Measurements from ENCODE around the gene LORICRIN.

LORICRIN gene

DNA sequence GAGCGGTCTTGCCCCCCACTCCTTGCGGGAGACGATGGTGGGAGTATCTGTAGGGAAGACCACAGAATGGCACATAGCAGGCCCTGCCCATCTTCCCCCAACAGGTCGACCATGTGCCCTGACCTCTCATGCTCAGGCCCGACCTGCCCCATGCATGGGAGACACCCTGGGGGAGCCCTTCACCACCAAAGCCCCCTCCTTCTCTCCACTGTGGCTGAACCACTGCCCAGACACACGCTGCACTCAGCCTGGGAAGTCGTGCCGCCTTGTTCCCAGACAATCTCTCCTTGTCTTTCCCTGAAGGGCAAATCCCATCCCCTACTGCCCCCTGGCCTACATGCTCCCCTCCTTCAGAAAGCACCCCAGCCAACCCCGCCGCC, 47.7 kb downstream of the LORICRIN start:
- no peak for DNase-seq

DNA sequence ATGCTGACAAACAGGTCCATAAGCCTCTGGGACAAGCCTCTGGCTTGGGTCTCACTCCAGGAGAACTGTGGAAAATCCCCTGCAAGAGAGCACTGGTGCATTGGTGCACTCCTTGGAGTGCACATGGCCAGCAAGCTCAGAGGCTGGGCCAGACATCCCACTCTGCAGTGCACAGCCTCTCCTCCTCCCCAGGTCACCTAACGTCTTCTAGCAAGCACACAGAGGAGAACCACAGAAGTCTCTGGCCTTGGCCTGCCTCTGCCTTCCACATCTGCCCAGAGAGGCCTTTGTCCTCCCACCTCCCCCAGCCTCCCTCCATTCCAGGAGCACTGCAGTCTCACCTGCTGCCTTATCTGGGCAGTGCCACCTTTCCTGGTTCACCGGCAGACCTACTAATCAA, 49.1 kb downstream of the LORICRIN start:
- no peak for DNase-seq

DNA sequence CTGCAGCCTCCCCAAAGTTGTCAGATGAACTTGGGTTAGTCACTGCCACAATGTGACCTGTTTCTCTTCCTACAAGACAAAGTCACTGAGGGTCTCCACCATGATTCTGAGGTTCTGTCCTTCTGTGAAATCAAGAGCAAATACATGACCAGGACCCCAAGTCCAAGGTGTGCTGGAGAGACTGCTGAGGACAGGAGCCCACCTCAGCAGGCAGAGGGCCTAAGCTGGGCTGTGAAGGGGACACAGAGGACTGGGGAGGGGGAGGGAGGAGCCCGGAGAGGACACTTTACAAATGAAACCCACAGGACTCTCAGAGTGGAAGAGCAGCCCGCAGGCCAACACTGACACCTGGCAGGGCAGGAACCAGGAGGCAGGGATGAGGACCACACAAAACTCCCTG, 50.0 kb downstream of the LORICRIN start:
- DNase-seq = no peak

DNA sequence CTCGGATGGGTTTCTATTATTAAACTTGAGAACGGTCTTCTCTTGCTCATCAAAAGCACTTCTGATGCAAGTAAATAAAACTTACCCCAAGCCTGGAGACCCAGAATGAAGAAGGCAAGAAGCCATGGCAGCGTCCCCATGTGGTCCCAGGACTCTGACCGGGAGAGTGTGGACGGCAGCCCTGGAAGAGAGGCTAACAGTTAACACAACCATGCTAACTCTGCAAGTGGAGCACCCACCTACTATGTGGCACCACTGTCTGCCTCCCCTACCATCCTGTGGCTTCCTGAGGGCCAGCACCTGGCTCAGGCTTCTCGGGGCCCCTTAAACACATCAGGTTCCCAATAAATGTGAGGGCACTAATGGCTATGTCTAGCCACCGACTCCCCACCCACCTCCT, 51.0 kb downstream of the LORICRIN start:
- no peak for DNase-seq
